ENCODE results near the gene FARS2.

Gene FARS2

GRCh38 chr6:5266423-5266822 is 5.1 kb downstream of the FARS2 start:
- Mint-ChIP-seq H3K36me3 (ENCODE audit: low read depth) (peaks cover 16% of the 10 kb centered on the region), H3K27me3 (no peaks in the 10 kb centered on the region), H3K27ac (peak overlapping the region; percentile 21), H3K4me1 (peaks cover 25% of the 10 kb centered on the region), H3K9me3 (peaks cover 3% of the 10 kb centered on the region), H3K4me3 (no peak overlapping the region)
- DNase-seq: no peak
- no peak for ATAC-seq

- Mint-ChIP-seq H3K4me1 (peaks cover 28% of the 10 kb centered on the region), H3K27ac (no peak overlapping the region), H3K9me3 (peaks cover 3% of the 10 kb centered on the region), H3K27me3 (no peaks in the 10 kb centered on the region), H3K4me3 (no peak overlapping the region), H3K36me3 (ENCODE audit: low read depth) (peaks cover 23% of the 10 kb centered on the region)
- ATAC-seq (no peak), DNase-seq (no peak)
Observed at GRCh38 chr6:5270093-5270680, 8.9 kb downstream of the FARS2 start.

- ATAC-seq (no peak), DNase-seq (no peak)
- Mint-ChIP-seq H3K36me3 (ENCODE audit: low read depth) (peaks cover 20% of the 10 kb centered on the region), H3K9me3 (peaks cover 3% of the 10 kb centered on the region), H3K4me1 (peaks cover 19% of the 10 kb centered on the region), H3K4me3 (no peak overlapping the region), H3K27ac (no peak overlapping the region), H3K27me3 (no peaks in the 10 kb centered on the region)
Observed at GRCh38 chr6:5271926-5272325, 10.6 kb downstream of the FARS2 start.

GRCh38 chr6:5274231-5274630 is 12.9 kb downstream of the FARS2 start:
- H3K27me3 Mint-ChIP-seq: no peaks in the 10 kb centered on the region
- ATAC-seq (no peak), DNase-seq (no peak)
- no peaks in the 10 kb centered on the region for H3K9me3 Mint-ChIP-seq
- no peak overlapping the region for H3K4me3 Mint-ChIP-seq
- peaks cover 15% of the 10 kb centered on the region for H3K36me3 Mint-ChIP-seq (ENCODE audit: low read depth)
- peaks cover 31% of the 10 kb centered on the region for H3K4me1 Mint-ChIP-seq
- no peak overlapping the region for H3K27ac Mint-ChIP-seq

GRCh38 chr6:5275497-5275896 is 14.2 kb downstream of the FARS2 start:
- Mint-ChIP-seq H3K36me3 (ENCODE audit: low read depth) (peaks cover 15% of the 10 kb centered on the region), H3K9me3 (no peaks in the 10 kb centered on the region), H3K27me3 (no peaks in the 10 kb centered on the region), H3K4me1 (peaks cover 42% of the 10 kb centered on the region), H3K4me3 (no peak overlapping the region), H3K27ac (no peak overlapping the region)
- DNase-seq (no peak), ATAC-seq (no peak)

GRCh38 chr6:5276581-5276980 is 15.3 kb downstream of the FARS2 start:
- ATAC-seq (no peak), DNase-seq (no peak)
- Mint-ChIP-seq H3K4me3 (no peak overlapping the region), H3K4me1 (peaks cover 44% of the 10 kb centered on the region), H3K36me3 (ENCODE audit: low read depth) (peaks cover 15% of the 10 kb centered on the region), H3K9me3 (no peaks in the 10 kb centered on the region), H3K27me3 (no peaks in the 10 kb centered on the region), H3K27ac (no peak overlapping the region)

- Mint-ChIP-seq H3K4me1 (peaks cover 44% of the 10 kb centered on the region), H3K27me3 (no peaks in the 10 kb centered on the region), H3K4me3 (no peak overlapping the region), H3K36me3 (ENCODE audit: low read depth) (peaks cover 11% of the 10 kb centered on the region), H3K27ac (no peak overlapping the region), H3K9me3 (no peaks in the 10 kb centered on the region)
- no peak for DNase-seq
- no peak for ATAC-seq
Observed at GRCh38 chr6:5277589-5277988, 16.3 kb downstream of the FARS2 start.

GRCh38 chr6:5278047-5278446 is 16.7 kb downstream of the FARS2 start:
- peak overlapping the region; percentile 41 for H3K27ac Mint-ChIP-seq
- DNase-seq (no peak), ATAC-seq (no peak)
- no peaks in the 10 kb centered on the region for H3K9me3 Mint-ChIP-seq
- peaks cover 7% of the 10 kb centered on the region for H3K36me3 Mint-ChIP-seq (ENCODE audit: low read depth)
- peaks cover 40% of the 10 kb centered on the region for H3K4me1 Mint-ChIP-seq
- no peaks in the 10 kb centered on the region for H3K27me3 Mint-ChIP-seq
- no peak overlapping the region for H3K4me3 Mint-ChIP-seq

GRCh38 chr6:5278565-5279120 is 17.3 kb downstream of the FARS2 start:
- Mint-ChIP-seq H3K36me3 (ENCODE audit: low read depth) (peaks cover 4% of the 10 kb centered on the region), H3K27ac (peak overlapping the region; percentile 88), H3K27me3 (no peaks in the 10 kb centered on the region), H3K4me3 (peak overlapping the region; percentile 61), H3K4me1 (peaks cover 34% of the 10 kb centered on the region), H3K9me3 (no peaks in the 10 kb centered on the region)
- ATAC-seq (no peak), DNase-seq (no peak)

GRCh38 chr6:5279891-5280338 is 18.6 kb downstream of the FARS2 start:
- Mint-ChIP-seq H3K36me3 (ENCODE audit: low read depth) (peaks cover 4% of the 10 kb centered on the region), H3K4me3 (no peak overlapping the region), H3K27ac (peak overlapping the region; percentile 85), H3K27me3 (no peaks in the 10 kb centered on the region), H3K4me1 (peaks cover 26% of the 10 kb centered on the region), H3K9me3 (no peaks in the 10 kb centered on the region)
- DNase-seq (peak; percentile 12), ATAC-seq (peak; percentile 94)

- H3K27ac Mint-ChIP-seq: peak overlapping the region; percentile 85
- H3K4me3 Mint-ChIP-seq: no peak overlapping the region
Observed at GRCh38 chr6:5280920-5281319, 19.6 kb downstream of the FARS2 start.

GRCh38 chr6:5282191-5282623 is 20.9 kb downstream of the FARS2 start:
- ATAC-seq (no peak), DNase-seq (no peak)
- Mint-ChIP-seq H3K27me3 (no peaks in the 10 kb centered on the region), H3K4me3 (no peak overlapping the region), H3K4me1 (peaks cover 36% of the 10 kb centered on the region), H3K9me3 (no peaks in the 10 kb centered on the region), H3K36me3 (ENCODE audit: low read depth) (peaks cover 4% of the 10 kb centered on the region), H3K27ac (no peak overlapping the region)

More at GRCh38 chr6:5280920-5281319, 19.6 kb downstream of the FARS2 start:
- Mint-ChIP-seq H3K27me3 (no peaks in the 10 kb centered on the region), H3K9me3 (no peaks in the 10 kb centered on the region), H3K4me1 (peaks cover 32% of the 10 kb centered on the region), H3K36me3 (ENCODE audit: low read depth) (peaks cover 4% of the 10 kb centered on the region)
- ATAC-seq (no peak), DNase-seq (no peak)

GRCh38 chr6:5285081-5285480 is 23.8 kb downstream of the FARS2 start:
- H3K9me3 Mint-ChIP-seq: no peaks in the 10 kb centered on the region
- peaks cover 4% of the 10 kb centered on the region for H3K36me3 Mint-ChIP-seq (ENCODE audit: low read depth)
- no peak overlapping the region for H3K27ac Mint-ChIP-seq
- no peaks in the 10 kb centered on the region for H3K27me3 Mint-ChIP-seq
- ATAC-seq: no peak
- no peak for DNase-seq
- H3K4me1 Mint-ChIP-seq: peaks cover 31% of the 10 kb centered on the region
- no peak overlapping the region for H3K4me3 Mint-ChIP-seq

- no peaks in the 10 kb centered on the region for H3K27me3 Mint-ChIP-seq
- no peak for DNase-seq
- peaks cover 4% of the 10 kb centered on the region for H3K36me3 Mint-ChIP-seq (ENCODE audit: low read depth)
- H3K4me1 Mint-ChIP-seq: peaks cover 29% of the 10 kb centered on the region
- no peaks in the 10 kb centered on the region for H3K9me3 Mint-ChIP-seq
- no peak overlapping the region for H3K4me3 Mint-ChIP-seq
- ATAC-seq: no peak
- no peak overlapping the region for H3K27ac Mint-ChIP-seq
Observed at GRCh38 chr6:5285526-5285925, 24.2 kb downstream of the FARS2 start.

GRCh38 chr6:5286780-5287179 is 25.5 kb downstream of the FARS2 start:
- peaks cover 4% of the 10 kb centered on the region for H3K36me3 Mint-ChIP-seq (ENCODE audit: low read depth)
- H3K9me3 Mint-ChIP-seq: no peaks in the 10 kb centered on the region
- no peaks in the 10 kb centered on the region for H3K27me3 Mint-ChIP-seq
- DNase-seq (no peak), ATAC-seq (no peak)
- peaks cover 32% of the 10 kb centered on the region for H3K4me1 Mint-ChIP-seq
- H3K27ac Mint-ChIP-seq: no peak overlapping the region
- no peak overlapping the region for H3K4me3 Mint-ChIP-seq

All from activated naive CD8-positive, alpha-beta T cell treated with anti-CD3 and anti-CD28 coated beads, Interleukin-2, amount 50 U/mL, for 24 hours (primary cell).